Vagina (tissue), 2 donors: ENCODE results near the gene C17orf50.

Experiments
- CTCF ChIP-seq, 3 experiments: fragments of 450-650 bp in 2 of 3; fragments of 200-600 bp in 1 of 3; sonication (generic) in 1 of 3; IDR thresholded peaks; one replicate each; pipeline ENCODE4 v1.5.1; 2017 to 2019; ENCODE audit warnings: antibody characterized with exemption in 3 of 3, mild to moderate bottlenecking in 2 of 3, moderate library complexity in 2 of 3
- POLR2A ChIP-seq, 2 donors: fragments of 450-650 bp; IDR thresholded peaks; one replicate each; pipeline ENCODE4 v1.6.1; 2017; ENCODE audit warnings: antibody characterized with exemption in 2 of 2, mild to moderate bottlenecking in 2 of 2, moderate library complexity in 2 of 2
- POLR2AphosphoS5 ChIP-seq, 2 donors: sonication (generic); formaldehyde crosslinking; IDR thresholded peaks; one replicate each; pipeline ENCODE4 v1.9.0; 2017; ENCODE audit warnings: antibody characterized with exemption in 2 of 2, mild to moderate bottlenecking in 2 of 2, low read depth in 1 of 2; ENCODE audit not compliant: insufficient read depth in 1 of 2

- no peak for TF ChIP-seq POLR2A (IDR thresholded peaks at IDR 0.05)
- TF ChIP-seq CTCF (IDR thresholded peaks at IDR 0.05): peak; percentile 89 to 94 (median 92)
- no peak for TF ChIP-seq POLR2AphosphoS5 (IDR thresholded peaks at IDR 0.05; ENCODE audit: insufficient read depth in 1 of 2, low read depth in 1 of 2)
Observed at GRCh38 chr17:35747540-35748017, 13.1 kb upstream of the C17orf50 start.
